GM10266 (cell line): ENCODE measurements around the gene CAPZB.

Experiments used
- DNase-seq: peaks from one replicate; pipeline ENCODE4 v3.0.0; 2012; ENCODE audit errors: extremely low spot score
- TF ChIP-seq, protein P1 (sequence below): IDR thresholded peaks from 2 replicates; pipeline ENCODE4 v1.5.1; 2012; ENCODE audit warnings: mild to moderate bottlenecking, low read depth; ENCODE audit not compliant: control insufficient read depth, insufficient read depth; ENCODE audit errors: missing control alignments

The CAPZB gene

GRCh38 chr1:19432943-19433718 is 52.2 kb downstream of the CAPZB start:
- DNase-seq: no peak
- TF ChIP-seq, protein P1, sequence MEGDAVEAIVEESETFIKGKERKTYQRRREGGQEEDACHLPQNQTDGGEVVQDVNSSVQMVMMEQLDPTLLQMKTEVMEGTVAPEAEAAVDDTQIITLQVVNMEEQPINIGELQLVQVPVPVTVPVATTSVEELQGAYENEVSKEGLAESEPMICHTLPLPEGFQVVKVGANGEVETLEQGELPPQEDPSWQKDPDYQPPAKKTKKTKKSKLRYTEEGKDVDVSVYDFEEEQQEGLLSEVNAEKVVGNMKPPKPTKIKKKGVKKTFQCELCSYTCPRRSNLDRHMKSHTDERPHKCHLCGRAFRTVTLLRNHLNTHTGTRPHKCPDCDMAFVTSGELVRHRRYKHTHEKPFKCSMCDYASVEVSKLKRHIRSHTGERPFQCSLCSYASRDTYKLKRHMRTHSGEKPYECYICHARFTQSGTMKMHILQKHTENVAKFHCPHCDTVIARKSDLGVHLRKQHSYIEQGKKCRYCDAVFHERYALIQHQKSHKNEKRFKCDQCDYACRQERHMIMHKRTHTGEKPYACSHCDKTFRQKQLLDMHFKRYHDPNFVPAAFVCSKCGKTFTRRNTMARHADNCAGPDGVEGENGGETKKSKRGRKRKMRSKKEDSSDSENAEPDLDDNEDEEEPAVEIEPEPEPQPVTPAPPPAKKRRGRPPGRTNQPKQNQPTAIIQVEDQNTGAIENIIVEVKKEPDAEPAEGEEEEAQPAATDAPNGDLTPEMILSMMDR: no peak

DNA sequence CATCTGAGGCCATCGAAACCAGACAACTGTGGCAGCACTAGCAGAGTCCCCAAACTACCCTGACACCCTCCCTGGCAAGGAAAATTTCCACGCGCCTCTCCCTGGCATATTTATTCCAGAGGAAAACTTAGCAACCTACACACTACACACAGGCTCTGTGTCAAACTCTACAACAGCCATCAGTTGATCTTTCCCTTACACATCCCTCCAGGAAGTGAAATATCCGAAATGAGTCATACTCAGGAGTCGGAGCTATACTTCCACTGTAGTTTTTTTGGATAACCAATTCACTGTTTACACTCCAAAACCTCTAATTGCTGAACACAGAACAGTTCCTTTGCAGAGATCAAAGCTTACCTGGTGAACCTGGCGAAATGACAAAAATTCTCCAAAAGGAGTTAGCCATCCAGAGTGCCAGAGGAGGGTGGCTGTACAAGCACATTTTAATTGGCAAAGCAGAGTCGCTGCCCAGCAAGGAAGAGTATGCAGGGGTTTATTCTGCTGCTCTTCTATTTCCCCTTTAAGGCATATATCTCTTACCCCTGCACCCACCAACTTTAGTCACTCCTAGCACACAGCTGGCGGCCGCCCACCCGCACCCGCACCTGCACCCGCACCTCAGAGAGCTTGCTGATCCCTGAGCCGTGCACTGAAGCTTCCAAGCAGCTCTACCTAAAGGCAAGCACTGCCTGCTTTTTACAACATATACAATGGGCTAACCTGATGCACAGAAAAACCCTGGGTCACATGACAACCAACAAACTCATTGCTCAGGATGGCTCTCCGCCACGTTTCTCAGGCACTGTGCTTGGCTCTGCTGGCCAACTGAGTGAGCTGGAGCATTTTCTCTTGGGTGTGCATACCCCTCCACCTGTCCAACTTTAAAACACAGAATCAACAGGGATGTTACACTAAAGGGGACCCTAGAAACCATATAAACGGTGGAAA is 54.9 kb downstream of the CAPZB start:
- no peak for DNase-seq
- TF ChIP-seq, protein P1: no peak

GRCh38 chr1:19429611-19430010 is 55.7 kb downstream of the CAPZB start:
- TF ChIP-seq, protein P1: no peak
- DNase-seq: no peak

DNA sequence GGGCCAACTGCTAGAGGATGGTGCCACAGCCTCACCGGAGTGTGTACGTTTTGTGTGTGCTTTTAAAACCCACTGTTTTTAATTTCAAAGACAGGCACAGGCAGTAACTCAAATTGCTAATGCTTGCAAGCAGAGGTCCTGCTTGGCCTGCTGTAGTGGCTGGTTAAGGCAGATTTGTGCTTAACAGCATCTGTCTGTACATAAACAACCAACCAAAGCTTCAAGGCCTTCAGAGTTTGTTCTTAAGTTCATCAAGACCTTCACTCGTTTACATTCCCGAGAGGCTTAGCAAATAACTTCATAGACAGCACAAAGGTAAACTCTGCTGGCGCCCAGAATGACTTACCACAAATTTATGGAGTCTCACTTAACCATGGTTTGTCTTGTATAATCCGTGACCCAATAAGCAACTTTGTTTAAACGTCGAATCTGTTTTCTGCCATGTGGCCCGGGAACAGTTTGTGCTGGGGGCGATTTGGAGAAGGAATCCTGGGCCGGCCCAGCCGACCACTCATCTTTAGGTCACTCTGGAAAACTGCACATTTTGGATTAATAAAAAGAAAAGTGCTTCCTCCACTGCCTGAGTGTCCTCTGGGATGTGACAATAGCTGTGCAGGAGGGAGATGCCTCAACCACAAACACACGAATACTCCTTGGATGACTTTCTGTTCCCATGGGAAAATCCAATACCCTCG is 58.1 kb downstream of the CAPZB start:
- DNase-seq: no peak

DNA sequence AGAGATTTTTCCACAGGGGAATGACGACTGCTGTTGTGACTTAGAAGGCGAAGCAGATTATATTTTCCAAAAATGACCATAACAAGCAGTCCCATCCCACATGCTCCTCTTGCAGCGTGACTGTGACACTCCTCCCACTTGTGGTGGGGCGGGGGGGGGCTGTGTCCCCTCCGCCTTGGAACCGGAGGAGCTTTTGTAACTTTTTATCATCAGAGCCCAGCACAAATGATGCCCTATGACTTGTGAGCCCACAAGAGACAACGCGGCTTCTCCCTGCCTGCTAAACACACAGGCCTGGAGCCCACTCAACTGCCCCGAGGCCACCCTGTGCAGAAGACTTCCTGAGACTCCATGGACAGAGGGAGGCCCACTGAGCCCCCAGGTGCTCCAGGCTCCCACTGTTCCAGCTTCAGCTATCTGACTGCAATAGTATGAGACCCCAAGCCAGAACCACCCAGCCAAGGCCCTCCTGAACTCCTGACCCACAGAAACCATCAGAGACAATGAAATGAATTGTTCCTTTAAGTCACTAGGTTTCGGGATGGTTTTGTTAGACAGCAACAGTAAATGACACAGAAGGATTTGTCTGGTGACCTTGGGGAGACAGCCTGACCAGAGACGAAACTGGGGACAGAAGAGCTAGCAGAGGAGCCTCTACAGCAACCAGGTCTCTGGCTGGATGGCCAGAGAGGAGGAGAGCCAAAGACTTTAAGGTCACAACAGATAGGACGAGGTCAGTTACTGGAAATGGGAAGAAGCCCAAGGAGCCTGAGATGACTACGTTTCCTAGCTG is 58.8 kb downstream of the CAPZB start:
- TF ChIP-seq, protein P1: no peak
- no peak for DNase-seq

More for the DNA sequence above, 58.1 kb downstream of the CAPZB start:
- TF ChIP-seq, protein P1: no peak

DNA sequence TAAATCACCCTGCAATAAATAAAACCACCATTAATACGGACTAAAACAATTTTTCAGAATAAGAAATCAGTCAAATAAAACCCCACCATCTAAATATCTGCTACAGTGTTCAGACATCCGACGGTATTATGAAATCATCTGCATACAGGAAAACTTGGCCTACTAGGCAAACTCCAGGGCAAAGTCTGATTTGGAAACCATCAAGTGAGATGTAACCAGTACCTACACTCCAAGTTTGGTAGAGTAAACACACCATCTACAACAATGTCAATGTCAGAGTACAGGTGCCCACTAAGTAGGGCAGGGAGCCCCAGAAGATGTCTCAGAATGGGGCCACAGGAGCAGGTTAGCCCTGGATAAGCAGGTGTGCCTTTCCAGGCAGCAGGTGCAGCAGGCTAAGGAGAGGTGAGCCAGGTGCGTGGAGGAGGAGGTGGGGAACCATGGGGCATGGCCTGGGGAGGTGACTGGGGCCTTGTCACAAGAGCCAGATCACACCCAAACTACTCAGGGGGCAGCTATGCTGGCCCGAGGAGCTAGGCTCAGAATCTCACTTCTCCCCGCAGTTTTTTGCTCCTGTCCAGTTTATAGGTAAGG is 59.6 kb downstream of the CAPZB start:
- TF ChIP-seq, protein P1: no peak
- DNase-seq: no peak
